Suprapubic skin (tissue), 4 donors: ENCODE measurements around the gene HPGDS.
"Not testable (repeated sequence)": the region's sequence is repeated elsewhere in the genome, so short reads cannot be mapped to it uniquely, and the experiment has no call there.

Experiments used
- CTCF ChIP-seq, 2 donors: fragments of 200-600 bp in 1 of 2; fragments of 450-650 bp in 1 of 2; sonication (generic) in 1 of 2; IDR thresholded peaks; one replicate each; pipeline ENCODE4 v1.5.1; 2016 to 2019; ENCODE audit warnings: antibody characterized with exemption in 2 of 2, mild to moderate bottlenecking in 1 of 2, moderate library complexity in 1 of 2
- EP300 ChIP-seq: sonication (generic); formaldehyde crosslinking; IDR thresholded peaks from one replicate; pipeline ENCODE4 v1.6.1; 2017; ENCODE audit warnings: antibody characterized with exemption
- POLR2A ChIP-seq, 2 donors: fragments of 450-650 bp; IDR thresholded peaks; one replicate each; pipeline ENCODE4 v1.6.1; 2017; ENCODE audit warnings: antibody characterized with exemption in 2 of 2, mild to moderate bottlenecking in 2 of 2, moderate library complexity in 2 of 2
- POLR2AphosphoS5 ChIP-seq, 3 donors: sonication (generic); formaldehyde crosslinking; IDR thresholded peaks; one replicate each; pipeline ENCODE4 v1.6.1; 2017; ENCODE audit warnings: antibody characterized with exemption in 3 of 3

- TF ChIP-seq CTCF (IDR thresholded peaks at IDR 0.05); POLR2A (IDR thresholded peaks at IDR 0.05); POLR2AphosphoS5 (IDR thresholded peaks at IDR 0.05); EP300: not testable (repeated sequence)
Observed at GRCh38 chr4:94319927-94320326, 22.7 kb downstream of the HPGDS start.
